ENCODE measurements around the gene CLN6. TPM values are rescaled to one million over a fixed set of nuclear protein-coding genes. Genes with fewer than 3 reads are reported as not detected.
A peak's percentile ranks its signal among the peaks of the same experiment; 100 is the strongest.
"Not testable (repeated sequence)": the region's sequence is repeated elsewhere in the genome, so short reads cannot be mapped to it uniquely, and the experiment has no call there.

CLN6 gene
- total RNA-seq, 1 donor: 9.3 TPM

GRCh38 chr15:68208136-68208535, 21.4 kb downstream of the CLN6 start:
- Histone ChIP-seq H3K27me3 (ENCODE audit: insufficient read depth, low read length) (no peaks in the 10 kb centered on the region), H3K4me1 (ENCODE audit: insufficient read depth, low read length) (peaks cover 75% of the 10 kb centered on the region), H3K4me3 (ENCODE audit: low read length) (no peak overlapping the region), H3K9me3 (ENCODE audit: low read depth, low read length) (no peaks in the 10 kb centered on the region)

- Histone ChIP-seq H3K4me1 (ENCODE audit: insufficient read depth, low read length) (peaks cover 75% of the 10 kb centered on the region), H3K27me3 (ENCODE audit: insufficient read depth, low read length) (no peaks in the 10 kb centered on the region), H3K4me3 (ENCODE audit: low read length) (no peak overlapping the region), H3K9me3 (ENCODE audit: low read depth, low read length) (no peaks in the 10 kb centered on the region)
These were observed 22.2 kb downstream of the CLN6 start for GRCh38 chr15:68207176-68207935.

GRCh38 chr15:68206711-68207151, 22.8 kb downstream of the CLN6 start:
- Histone ChIP-seq H3K4me3 (ENCODE audit: low read length) (no peak overlapping the region), H3K27me3 (ENCODE audit: insufficient read depth, low read length) (no peaks in the 10 kb centered on the region), H3K9me3 (ENCODE audit: low read depth, low read length) (no peaks in the 10 kb centered on the region), H3K4me1 (ENCODE audit: insufficient read depth, low read length) (peaks cover 75% of the 10 kb centered on the region)

DNA sequence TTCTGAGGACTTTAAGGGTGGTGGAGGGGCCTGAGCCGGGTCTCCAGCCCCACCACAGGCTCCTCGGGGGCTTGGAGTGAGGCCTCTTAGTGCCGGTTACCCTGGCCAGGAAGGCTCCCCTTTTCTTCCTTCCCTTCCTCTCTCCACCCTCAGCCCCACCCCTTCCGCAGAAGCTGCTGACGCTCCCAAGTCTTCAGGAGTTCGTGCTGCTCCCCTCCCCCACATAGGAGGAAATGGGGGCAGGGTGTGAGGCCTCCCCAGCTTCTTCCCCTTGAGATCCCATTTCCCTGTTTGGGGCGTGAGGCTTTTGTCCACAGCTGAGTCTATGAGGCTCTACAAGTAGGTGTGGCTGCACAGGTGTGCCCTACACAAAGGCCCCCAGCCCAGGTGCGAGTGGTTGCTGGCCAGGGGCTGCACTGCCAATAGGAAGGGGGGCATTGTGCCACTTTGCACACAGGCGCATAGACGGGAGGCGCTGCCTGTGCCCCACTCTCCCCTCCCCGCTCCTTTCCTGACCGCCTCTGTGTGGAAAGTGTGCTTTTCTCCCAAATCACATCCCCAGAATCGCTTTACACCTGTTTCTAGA, 23.5 kb downstream of the CLN6 start:
- H3K27me3 ChIP-seq (ENCODE audit: insufficient read depth, low read length): no peaks in the 10 kb centered on the region
- H3K9me3 ChIP-seq (ENCODE audit: low read depth, low read length): no peaks in the 10 kb centered on the region
- H3K4me1 ChIP-seq (ENCODE audit: insufficient read depth, low read length): peaks cover 75% of the 10 kb centered on the region
- H3K4me3 ChIP-seq (ENCODE audit: low read length): peak overlapping the region; percentile 32

DNA sequence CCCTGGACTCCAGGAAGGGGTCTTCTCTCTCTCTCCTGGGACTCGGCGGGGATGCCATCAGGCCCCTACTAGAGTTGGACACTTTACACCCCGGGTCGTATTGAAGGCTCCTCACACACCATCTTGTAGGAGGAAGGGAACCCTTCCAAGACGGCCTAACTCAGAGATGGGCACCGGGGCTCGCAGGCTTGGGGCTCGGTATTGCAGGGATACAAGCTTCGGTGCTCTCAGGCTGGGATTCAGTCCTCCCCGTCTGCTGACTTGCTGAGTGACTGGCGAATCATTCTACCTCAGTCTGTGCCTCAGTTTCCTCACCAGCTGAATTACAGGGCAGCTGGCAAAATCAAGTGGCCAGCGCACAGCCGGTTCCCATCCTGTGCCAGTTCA, 24.0 kb downstream of the CLN6 start:
- H3K4me3 ChIP-seq (ENCODE audit: low read length): peak overlapping the region; percentile 32
- H3K27me3 ChIP-seq (ENCODE audit: insufficient read depth, low read length): no peaks in the 10 kb centered on the region
- peaks cover 70% of the 10 kb centered on the region for H3K4me1 ChIP-seq (ENCODE audit: insufficient read depth, low read length)
- no peaks in the 10 kb centered on the region for H3K9me3 ChIP-seq (ENCODE audit: low read depth, low read length)

DNA sequence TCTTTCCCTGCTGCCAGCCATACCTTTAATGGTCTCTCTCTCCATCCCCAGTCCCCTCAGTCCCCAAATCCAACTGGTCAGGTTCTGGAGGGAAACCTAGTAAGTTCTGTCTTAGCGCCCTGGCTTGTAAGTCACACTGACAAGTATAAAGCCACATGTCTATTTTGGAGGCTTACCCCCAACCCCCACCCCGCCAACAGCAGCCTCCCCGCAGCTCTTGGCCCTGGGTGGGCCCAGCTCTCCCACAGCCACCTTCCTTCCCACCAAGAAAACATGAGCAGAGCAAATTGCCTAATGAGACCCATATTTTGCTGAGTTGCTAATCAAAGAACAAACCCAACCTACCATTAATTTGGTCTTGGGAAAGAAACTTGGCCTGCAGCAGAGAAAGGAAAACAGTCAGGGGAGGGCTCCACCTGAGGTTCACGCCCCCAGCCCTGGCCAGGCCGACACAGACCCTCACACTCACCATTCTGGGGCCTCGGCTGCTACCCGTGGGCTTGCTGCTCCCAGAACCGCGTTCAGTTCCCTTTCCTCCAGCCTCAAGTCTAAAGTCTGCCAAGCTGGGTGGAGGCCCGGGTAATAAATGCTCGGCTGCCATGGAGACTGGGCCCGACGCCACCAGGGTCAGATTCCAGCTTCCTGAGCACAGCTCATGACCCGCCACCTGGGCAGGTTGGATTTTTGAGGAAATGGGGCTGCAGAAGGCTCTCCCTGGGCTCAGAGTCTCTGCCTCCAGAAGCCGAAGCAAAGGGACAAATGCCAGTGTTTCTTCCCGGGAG, 24.6 kb downstream of the CLN6 start, which contains the start of gene CALML4:
CALML4 (minus strand) TSS at position 557 of the 782 bp plus-strand sequence; CDS start at position 472, 85 bp downstream.
- Histone ChIP-seq H3K4me1 (ENCODE audit: insufficient read depth, low read length) (peaks cover 65% of the 10 kb centered on the region), H3K9me3 (ENCODE audit: low read depth, low read length) (no peaks in the 10 kb centered on the region), H3K4me3 (ENCODE audit: low read length) (peak within 1 kb of the TSS; percentile 32), H3K27me3 (ENCODE audit: insufficient read depth, low read length) (no peaks in the 10 kb centered on the region)

GRCh38 chr15:68204361-68204760, 25.2 kb downstream of the CLN6 start:
- no peaks in the 10 kb centered on the region for H3K27me3 ChIP-seq (ENCODE audit: insufficient read depth, low read length)
- peak overlapping the region; percentile 32 for H3K4me3 ChIP-seq (ENCODE audit: low read length)
- H3K4me1 ChIP-seq (ENCODE audit: insufficient read depth, low read length): peaks cover 59% of the 10 kb centered on the region
- no peaks in the 10 kb centered on the region for H3K9me3 ChIP-seq (ENCODE audit: low read depth, low read length)

GRCh38 chr15:68203956-68204355, 25.6 kb downstream of the CLN6 start:
- Histone ChIP-seq H3K27me3 (ENCODE audit: insufficient read depth, low read length) (no peaks in the 10 kb centered on the region), H3K9me3 (ENCODE audit: low read depth, low read length) (no peaks in the 10 kb centered on the region), H3K4me3 (ENCODE audit: low read length) (no peak overlapping the region), H3K4me1 (ENCODE audit: insufficient read depth, low read length) (peaks cover 55% of the 10 kb centered on the region)

DNA sequence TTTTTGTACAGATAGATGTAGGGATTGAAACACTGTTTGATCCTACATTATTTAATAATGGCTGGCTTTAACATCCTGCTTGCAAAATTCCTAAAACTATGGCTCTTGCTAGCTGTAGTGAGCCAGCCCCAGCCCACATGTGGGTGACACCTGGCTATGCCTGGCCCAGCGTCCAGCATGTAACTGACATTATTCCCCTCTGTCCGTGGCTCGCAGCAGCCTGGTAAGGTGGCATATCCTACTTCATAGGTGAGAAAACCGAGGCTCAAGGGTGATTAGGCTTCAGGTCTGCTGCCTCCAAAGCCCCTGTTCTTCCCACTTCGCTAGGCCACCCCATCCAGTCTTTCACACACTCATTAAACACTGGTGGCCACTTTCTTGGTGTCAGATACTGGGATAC, 26.0 kb downstream of the CLN6 start:
- no peaks in the 10 kb centered on the region for H3K9me3 ChIP-seq (ENCODE audit: low read depth, low read length)
- no peaks in the 10 kb centered on the region for H3K27me3 ChIP-seq (ENCODE audit: insufficient read depth, low read length)
- peaks cover 50% of the 10 kb centered on the region for H3K4me1 ChIP-seq (ENCODE audit: insufficient read depth, low read length)
- no peak overlapping the region for H3K4me3 ChIP-seq (ENCODE audit: low read length)

- H3K4me3 ChIP-seq (ENCODE audit: low read length); H3K9me3 ChIP-seq (ENCODE audit: low read depth, low read length); H3K27me3 ChIP-seq (ENCODE audit: insufficient read depth, low read length): not testable (repeated sequence)
- H3K4me1 ChIP-seq (ENCODE audit: insufficient read depth, low read length): peaks cover 45% of the 10 kb centered on the region
These were observed 26.5 kb downstream of the CLN6 start for GRCh38 chr15:68202994-68203393.

DNA sequence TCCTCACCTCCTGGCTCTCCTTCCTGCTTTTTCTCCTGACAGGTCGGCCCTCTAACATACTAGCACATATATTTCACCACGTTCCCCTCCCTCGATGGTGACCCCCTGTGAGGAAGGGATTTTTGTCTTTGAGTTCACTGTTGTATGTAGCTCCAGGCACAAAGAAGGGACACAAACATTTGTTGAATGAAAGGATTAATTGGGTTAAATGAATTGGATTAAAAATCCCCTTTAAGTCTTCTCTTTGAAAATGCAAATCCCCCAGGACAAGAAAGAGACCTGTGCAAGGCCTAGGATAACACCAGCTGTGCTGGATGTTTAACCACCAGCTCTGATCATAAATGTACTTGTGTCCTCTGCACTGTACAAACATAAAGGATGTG, 27.7 kb downstream of the CLN6 start:
- H3K9me3 ChIP-seq (ENCODE audit: low read depth, low read length): no peaks in the 10 kb centered on the region
- no peaks in the 10 kb centered on the region for H3K27me3 ChIP-seq (ENCODE audit: insufficient read depth, low read length)
- H3K4me3 ChIP-seq (ENCODE audit: low read length): no peak overlapping the region
- H3K4me1 ChIP-seq (ENCODE audit: insufficient read depth, low read length): peaks cover 36% of the 10 kb centered on the region

GRCh38 chr15:68201153-68201878, 28.2 kb downstream of the CLN6 start:
- peaks cover 31% of the 10 kb centered on the region for H3K4me1 ChIP-seq (ENCODE audit: insufficient read depth, low read length)
- H3K27me3 ChIP-seq (ENCODE audit: insufficient read depth, low read length): no peaks in the 10 kb centered on the region
- no peaks in the 10 kb centered on the region for H3K9me3 ChIP-seq (ENCODE audit: low read depth, low read length)
- no peak overlapping the region for H3K4me3 ChIP-seq (ENCODE audit: low read length)

- Histone ChIP-seq H3K9me3 (ENCODE audit: low read depth, low read length) (no peaks in the 10 kb centered on the region), H3K4me3 (ENCODE audit: low read length) (no peak overlapping the region), H3K4me1 (ENCODE audit: insufficient read depth, low read length) (peaks cover 20% of the 10 kb centered on the region), H3K27me3 (ENCODE audit: insufficient read depth, low read length) (no peaks in the 10 kb centered on the region)
These were observed 29.3 kb downstream of the CLN6 start for GRCh38 chr15:68200016-68200861.

GRCh38 chr15:68199340-68199739, 30.2 kb downstream of the CLN6 start:
- H3K4me1 ChIP-seq (ENCODE audit: insufficient read depth, low read length): peaks cover 11% of the 10 kb centered on the region
- H3K9me3 ChIP-seq (ENCODE audit: low read depth, low read length): no peaks in the 10 kb centered on the region
- no peaks in the 10 kb centered on the region for H3K27me3 ChIP-seq (ENCODE audit: insufficient read depth, low read length)
- no peak overlapping the region for H3K4me3 ChIP-seq (ENCODE audit: low read length)
